Ovary (tissue), 9 donors: ENCODE measurements around the gene TUBB2A. TPM values are rescaled to one million over a fixed set of nuclear protein-coding genes. Genes with fewer than 3 reads are reported as not detected.

Source experiments
- DNase-seq, 5 donors: peaks; one replicate each; pipeline ENCODE4 v3.0.0-alpha.2; 2019 to 2020
- H3K27ac ChIP-seq, 2 donors: fragments of 200-600 bp; one replicate each; pipeline versions ENCODE4 v1.5.1 to v1.8.0; 2019 to 2022
- H3K27me3 ChIP-seq: fragments of 200-600 bp; one replicate; pipeline ENCODE4 v1.8.0; 2022
- H3K36me3 ChIP-seq: fragments of 200-600 bp; sonication (generic); one replicate; pipeline ENCODE4 v1.5.1; 2019
- H3K4me1 ChIP-seq: one replicate; pipeline ENCODE4 v1.8.1; 2013; ENCODE audit warnings: mild to moderate bottlenecking, moderate library complexity; ENCODE audit not compliant: insufficient read depth
- H3K4me3 ChIP-seq: fragments of 200-600 bp; sonication (generic); one replicate; pipeline ENCODE4 v1.5.1; 2017
- H3K9me3 ChIP-seq, 2 donors: fragments of 200-600 bp in 1 of 2; sonication (generic) in 1 of 2; one replicate each; pipeline versions ENCODE4 v1.5.1 to v1.8.1; 2013 to 2019; ENCODE audit warnings: mild to moderate bottlenecking in 1 of 2, moderate library complexity in 1 of 2
- EP300 ChIP-seq: sonication (generic); formaldehyde crosslinking; IDR thresholded peaks from one replicate; pipeline ENCODE4 v1.6.1; 2017; ENCODE audit warnings: antibody characterized with exemption
- POLR2A ChIP-seq: fragments of 450-650 bp; IDR thresholded peaks from one replicate; pipeline ENCODE4 v1.6.1; 2017; ENCODE audit warnings: antibody characterized with exemption, mild to moderate bottlenecking, moderate library complexity
- WGBS, 3 donors: extraction: QIAGEN DNeasy Blood & Tissue Kit in 1 of 3; methylation state at CpG; one replicate each; pipeline versions ENCODE4 v1.1.5 to v1.1.7; 2013 to 2017; 5-methylcytosine and 5-hydroxymethylcytosine counted together
- intact Hi-C, 4 donors: fragments of 100-400 bp; cut with DNase I; formaldehyde crosslinking; loops; one replicate each; pipeline versions ENCODE4 v1.11.0 to v1.15.1; 2022 to 2023
- polyA plus RNA-seq, 2 donors: library from polyadenylated mRNA; stranded (reverse); fragments of 200-250 nt in 1 of 2; fragments of 350-450 nt in 1 of 2; fragmentation: Illumina TruSeq in 1 of 2; extraction: RNeasy Lipid Tissue Mini Kit (QIAGEN cat#74804) in 1 of 2; gene quantifications; one replicate each; pipeline ENCODE4 v1.2.3, GENCODE V29; 2013 to 2014
- total RNA-seq, 7 donors: library from RNA; depleted of rRNA in 2 of 7; stranded (reverse); fragments of >200 nt in 2 of 7; fragmentation: NEBNext Ultra II Directional in 3 of 7; extraction: Animal tissue kit (Norgen Biotek cat#: 25700) in 3 of 7; gene quantifications; one replicate each; pipeline versions ENCODE4 v1.1.0 to v1.2.4, GENCODE V29; 2016 to 2023
- TF ChIP-seq, protein P1 (sequence below), 3 donors: fragments of 450-650 bp in 2 of 3; fragments of 200-600 bp in 1 of 3; IDR thresholded peaks; one replicate each; pipeline versions ENCODE4 v1.5.1 to v1.8.0; 2016 to 2022; ENCODE audit warnings: antibody characterized with exemption in 3 of 3, mild to moderate bottlenecking in 1 of 3
- donor health status: DM: no; HTN: no; CAD: no; lungs with moderate emphysema.
- donor health status: DM: no; HTN: no; CAD: no.
- donor health status: Bipolar disorder and iron deficiency.
- donor health status: DM: yes; HTN: yes; CAD: no.
- donor health status: DM: no; HTN: no; CAD: no.
- donor health status: DM: yes; HTN: yes; CAD: no.

The TUBB2A gene
- total and polyA plus RNA-seq, 9 donors, result 5.7 to 32.7 (median 10.9) TPM

DNA sequence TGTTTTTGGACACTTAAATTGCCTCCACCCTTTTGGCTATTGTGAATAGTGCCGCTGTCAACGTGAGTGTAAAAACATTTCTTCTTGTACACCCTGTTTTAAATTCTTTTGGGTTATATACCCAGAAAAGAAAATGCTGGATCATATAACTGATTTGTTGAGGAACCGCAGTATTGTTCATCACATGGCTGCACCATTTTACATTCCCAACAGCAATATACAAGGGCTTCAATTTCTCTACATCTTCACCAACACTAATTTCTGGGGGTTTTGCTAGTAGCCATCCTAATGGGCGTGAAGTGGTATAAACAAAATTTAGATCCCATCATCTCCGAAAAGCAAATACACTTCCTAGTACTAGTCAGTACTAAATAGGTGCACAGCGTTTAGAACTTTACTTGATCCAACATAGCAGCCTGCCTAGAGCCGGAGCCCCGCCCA is 39.4 kb downstream of the TUBB2A start:
- H3K4me1 ChIP-seq, result peaks cover 2% of the 10 kb centered on the region
- no peak for TF ChIP-seq EP300
- TF ChIP-seq, protein P1, sequence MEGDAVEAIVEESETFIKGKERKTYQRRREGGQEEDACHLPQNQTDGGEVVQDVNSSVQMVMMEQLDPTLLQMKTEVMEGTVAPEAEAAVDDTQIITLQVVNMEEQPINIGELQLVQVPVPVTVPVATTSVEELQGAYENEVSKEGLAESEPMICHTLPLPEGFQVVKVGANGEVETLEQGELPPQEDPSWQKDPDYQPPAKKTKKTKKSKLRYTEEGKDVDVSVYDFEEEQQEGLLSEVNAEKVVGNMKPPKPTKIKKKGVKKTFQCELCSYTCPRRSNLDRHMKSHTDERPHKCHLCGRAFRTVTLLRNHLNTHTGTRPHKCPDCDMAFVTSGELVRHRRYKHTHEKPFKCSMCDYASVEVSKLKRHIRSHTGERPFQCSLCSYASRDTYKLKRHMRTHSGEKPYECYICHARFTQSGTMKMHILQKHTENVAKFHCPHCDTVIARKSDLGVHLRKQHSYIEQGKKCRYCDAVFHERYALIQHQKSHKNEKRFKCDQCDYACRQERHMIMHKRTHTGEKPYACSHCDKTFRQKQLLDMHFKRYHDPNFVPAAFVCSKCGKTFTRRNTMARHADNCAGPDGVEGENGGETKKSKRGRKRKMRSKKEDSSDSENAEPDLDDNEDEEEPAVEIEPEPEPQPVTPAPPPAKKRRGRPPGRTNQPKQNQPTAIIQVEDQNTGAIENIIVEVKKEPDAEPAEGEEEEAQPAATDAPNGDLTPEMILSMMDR (IDR thresholded peaks at IDR 0.05), result no peak
- no peak for TF ChIP-seq POLR2A
- 9 to 13% (median 12%) methylated on average over 8 of the region's 8 CpGs for WGBS, 3 donors
- H3K27me3 ChIP-seq, result no peaks in the 10 kb centered on the region
- H3K4me3 ChIP-seq, result peak overlapping the region; percentile 66
- H3K36me3 ChIP-seq, result no peaks in the 10 kb centered on the region
- intact Hi-C loops, result no loop called here
- no peaks in the 10 kb centered on the region for H3K9me3 ChIP-seq
- H3K27ac ChIP-seq, result peak overlapping the region; percentile 66 to 89
- DNase-seq, result no peak

DNA sequence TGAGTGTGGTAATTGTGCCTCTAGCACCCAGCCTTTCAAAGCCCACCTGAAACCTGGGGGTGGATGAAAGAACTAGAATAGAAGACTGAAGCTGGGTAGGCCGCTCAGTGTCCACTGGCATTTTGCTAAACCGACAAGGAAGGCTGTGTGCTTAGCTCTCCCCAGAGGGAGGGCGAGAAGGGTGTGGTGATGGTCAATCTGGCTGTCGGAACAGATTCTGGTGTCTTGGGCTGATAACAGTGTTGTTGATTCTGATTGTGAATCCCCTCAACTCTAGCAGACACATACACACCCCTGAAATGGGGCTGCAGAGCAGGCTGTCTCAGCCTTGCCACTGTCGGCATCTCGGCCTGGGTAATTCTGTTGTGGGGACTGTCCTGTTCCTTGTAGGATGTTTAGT is 43.0 kb downstream of the TUBB2A start:
- Histone ChIP-seq H3K4me1 (peaks cover 2% of the 10 kb centered on the region), H3K27me3 (no peaks in the 10 kb centered on the region), H3K9me3 (no peaks in the 10 kb centered on the region), H3K4me3 (no peak overlapping the region), H3K36me3 (no peaks in the 10 kb centered on the region), H3K27ac (no peak overlapping the region)
- DNase-seq, result no peak
- no peak for TF ChIP-seq POLR2A
- TF ChIP-seq EP300, result no peak
- TF ChIP-seq, protein P1 (IDR thresholded peaks at IDR 0.05), result no peak
- WGBS, 3 donors, result 93 to 94% (median 94%) methylated on average over 6 of the region's 6 CpGs
- intact Hi-C loops, result no loop called here

DNA sequence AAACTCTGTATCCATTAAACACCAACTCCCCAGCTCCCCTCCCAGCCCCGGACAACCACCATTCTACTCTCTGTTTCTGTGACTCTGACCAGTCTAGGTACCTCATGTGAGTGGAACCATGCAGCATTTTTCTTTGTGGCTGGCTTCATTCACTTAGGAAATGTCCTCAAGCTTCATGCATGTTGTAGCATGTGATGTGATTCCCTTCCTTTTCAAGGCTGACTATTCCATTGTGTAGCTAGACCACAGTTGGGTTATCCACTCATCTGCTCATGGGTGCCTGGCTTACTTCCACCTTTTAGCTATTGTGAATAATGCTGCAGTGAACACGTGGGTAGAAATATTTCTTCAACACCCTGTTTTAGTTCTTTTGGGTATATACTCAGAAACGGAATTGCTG is 47.6 kb downstream of the TUBB2A start:
- WGBS, 3 donors, result 79 to 90% (median 89%) methylated on average over 3 of the region's 3 CpGs
- no peak for DNase-seq
- TF ChIP-seq POLR2A (no peak), EP300 (no peak)
- TF ChIP-seq, protein P1 (IDR thresholded peaks at IDR 0.05), result no peak
- Histone ChIP-seq H3K27me3 (no peaks in the 10 kb centered on the region), H3K36me3 (no peaks in the 10 kb centered on the region), H3K9me3 (no peaks in the 10 kb centered on the region), H3K4me1 (no peaks in the 10 kb centered on the region), H3K27ac (no peak overlapping the region), H3K4me3 (no peak overlapping the region)
- intact Hi-C loops, result no loop called here

DNA sequence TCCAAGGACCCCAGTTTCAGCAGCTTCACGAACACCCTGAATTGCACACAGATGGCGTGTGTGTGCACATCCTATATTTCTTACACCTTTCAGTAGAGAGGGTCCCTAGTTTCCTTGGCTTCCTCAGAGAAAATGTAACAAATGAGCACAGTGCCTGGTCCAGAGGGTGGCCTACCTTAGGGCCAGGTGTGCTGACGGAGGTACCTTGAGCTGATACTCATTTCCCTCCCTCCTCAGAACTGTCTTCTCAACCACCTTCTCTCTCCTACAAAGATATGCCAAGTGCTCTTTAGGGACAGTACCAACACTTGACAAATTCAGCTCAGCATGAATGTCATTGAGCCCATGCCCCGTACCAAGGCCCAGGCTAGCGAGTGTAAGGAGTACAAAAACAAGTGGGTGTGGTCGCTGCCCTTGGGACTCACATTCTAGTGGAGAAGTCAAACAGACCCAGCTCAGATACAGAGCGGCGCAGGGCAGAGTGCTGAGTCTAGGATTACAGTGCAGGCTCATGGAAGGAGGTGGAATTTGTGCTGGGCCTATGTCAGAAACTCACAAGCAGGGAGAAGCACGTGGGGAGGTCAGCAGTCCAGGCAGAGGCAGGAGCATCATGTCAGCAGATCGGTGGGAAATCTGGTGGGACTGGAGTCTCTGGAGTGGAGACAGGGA is 48.5 kb downstream of the TUBB2A start:
- no peaks in the 10 kb centered on the region for H3K9me3 ChIP-seq
- no peaks in the 10 kb centered on the region for H3K27me3 ChIP-seq
- TF ChIP-seq POLR2A (no peak), EP300 (no peak)
- TF ChIP-seq, protein P1 (IDR thresholded peaks at IDR 0.05), result no peak
- no peak for DNase-seq
- H3K36me3 ChIP-seq, result no peaks in the 10 kb centered on the region
- intact Hi-C loops, result no loop called here
- no peak overlapping the region for H3K4me3 ChIP-seq
- 79 to 86% (median 82%) methylated on average over 10 of the region's 10 CpGs for WGBS, 3 donors
- H3K27ac ChIP-seq, result no peak overlapping the region
- no peaks in the 10 kb centered on the region for H3K4me1 ChIP-seq

Other genes starting within 250 kb of the TUBB2A start
- gene SERPINB6, start 186.0 kb downstream of the TUBB2A start, total RNA-seq, result 100 to 1,000 TPM in 6 of 7 donors, 10 to 100 TPM in 1; 98.1 to 161 (median 156) TPM
- gene SERPINB6, start 186.0 kb downstream of the TUBB2A start, polyA plus RNA-seq, result 100 to 1,000 TPM; 138 to 252 TPM
- 10 to 100 TPM; 16.2 to 41.1 (median 26.8) TPM for gene NQO2, start 157.7 kb downstream of the TUBB2A start, total RNA-seq
- 10 to 100 TPM; 31.6 to 48.4 TPM for gene NQO2, start 157.7 kb downstream of the TUBB2A start, polyA plus RNA-seq
- gene RIPK1, start 89.0 kb downstream of the TUBB2A start, total RNA-seq, result 10 to 100 TPM; 10.5 to 16.2 (median 15.1) TPM
- 10 to 100 TPM; 10.4 to 29.1 TPM for gene RIPK1, start 89.0 kb downstream of the TUBB2A start, polyA plus RNA-seq
- gene BPHL, start 38.8 kb downstream of the TUBB2A start, total RNA-seq, result 10 to 100 TPM in 6 of 7 donors, 1 to 10 TPM in 1; 6.1 to 18.0 (median 13.9) TPM
- gene BPHL, start 38.8 kb downstream of the TUBB2A start, polyA plus RNA-seq, result 10 to 100 TPM; 10.4 to 23.7 TPM
- gene TUBB2B, start 70.1 kb upstream of the TUBB2A start, total RNA-seq, result 1 to 10 TPM in 5 of 7 donors, under 1 TPM in 2; 0.73 to 3.6 (median 1.7) TPM
- gene TUBB2B, start 70.1 kb upstream of the TUBB2A start, polyA plus RNA-seq, result under 1 TPM; 0.67 to 0.81 TPM
- gene PSMG4, start 101.4 kb upstream of the TUBB2A start, total RNA-seq, result 10 to 100 TPM; 13.9 to 24.3 (median 22.7) TPM
- 10 to 100 TPM in 1 of 2 donors, 1 to 10 TPM in 1; 8.5 to 34.8 TPM for gene PSMG4, start 101.4 kb upstream of the TUBB2A start, polyA plus RNA-seq